Hepatocyte (in vitro differentiated cells): ENCODE data around the gene NOL11.

Experiments
- CTCF ChIP-seq: fragments of 200-600 bp; sonication (generic); IDR thresholded peaks from 2 replicates; pipeline ENCODE4 v1.5.1; 2016; ENCODE audit warnings: antibody characterized with exemption, mild to moderate bottlenecking; ENCODE audit not compliant: poor library complexity
- EZH2phosphoT487 ChIP-seq: fragments of 200-600 bp; sonication (generic); IDR thresholded peaks from one replicate; pipeline ENCODE4 v1.6.1; 2018; ENCODE audit warnings: antibody characterized with exemption, mild to moderate bottlenecking, low read depth, moderate library complexity; ENCODE audit not compliant: unreplicated experiment, severe bottlenecking

DNA sequence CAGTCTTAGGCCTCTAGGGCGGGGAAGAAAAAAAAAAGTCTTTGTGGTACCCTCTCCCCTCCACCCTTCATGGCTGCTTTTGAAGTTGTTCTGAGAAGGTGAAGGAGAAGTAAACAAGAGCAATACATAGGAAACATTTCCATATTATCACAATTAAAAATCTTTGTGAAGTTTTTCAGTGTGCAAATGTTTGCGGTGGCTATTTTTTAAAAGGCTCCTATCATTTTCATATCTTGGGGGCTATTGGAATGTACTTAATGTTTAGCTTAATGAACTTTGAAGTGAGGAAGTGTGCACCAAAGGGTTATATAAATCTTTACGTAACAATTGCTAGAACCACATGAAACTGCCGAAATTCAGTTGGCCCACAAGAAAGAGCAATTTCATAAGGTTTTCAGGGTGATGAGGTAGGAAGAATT, 7.6 kb downstream of the NOL11 start:
- TF ChIP-seq CTCF (no peak), EZH2phosphoT487 (no peak)
